NB4 (cell line): ENCODE results near the gene NLRP8.

Source experiments
- POLR2A ChIP-seq: IDR thresholded peaks from 2 replicates; pipeline ENCODE4 v1.6.1; 2011; ENCODE audit warnings: mild to moderate bottlenecking; ENCODE audit not compliant: insufficient read length; ENCODE audit errors: extremely low read depth
- TF ChIP-seq, protein P1 (sequence below): IDR thresholded peaks from one replicate; pipeline ENCODE4 v1.5.1; 2012; ENCODE audit warnings: low read depth, low read length
- TF ChIP-seq, protein P2 (sequence below): IDR thresholded peaks from 2 replicates; pipeline ENCODE4 v1.6.1; 2011; ENCODE audit warnings: low read depth, low read length

DNA sequence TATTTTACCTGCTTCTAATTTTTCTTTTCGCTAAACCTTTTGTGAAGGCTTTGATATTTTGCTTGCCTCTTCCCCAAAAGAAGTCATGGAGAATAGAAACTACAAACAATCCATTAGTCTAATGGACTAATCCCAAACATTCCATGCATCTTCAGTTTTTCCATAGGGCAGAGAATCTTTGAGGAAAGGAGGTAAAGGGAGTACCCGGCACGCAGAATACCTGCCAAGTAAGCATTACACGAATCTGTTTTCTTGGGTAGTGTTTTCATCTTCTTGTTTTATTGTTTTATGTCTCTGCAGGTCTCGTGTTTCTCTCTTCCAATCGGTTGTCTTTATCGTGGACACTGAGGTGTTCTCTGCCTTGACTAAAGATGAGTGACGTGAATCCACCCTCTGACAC, at the start of gene NLRP8:
- TF ChIP-seq, protein P1, sequence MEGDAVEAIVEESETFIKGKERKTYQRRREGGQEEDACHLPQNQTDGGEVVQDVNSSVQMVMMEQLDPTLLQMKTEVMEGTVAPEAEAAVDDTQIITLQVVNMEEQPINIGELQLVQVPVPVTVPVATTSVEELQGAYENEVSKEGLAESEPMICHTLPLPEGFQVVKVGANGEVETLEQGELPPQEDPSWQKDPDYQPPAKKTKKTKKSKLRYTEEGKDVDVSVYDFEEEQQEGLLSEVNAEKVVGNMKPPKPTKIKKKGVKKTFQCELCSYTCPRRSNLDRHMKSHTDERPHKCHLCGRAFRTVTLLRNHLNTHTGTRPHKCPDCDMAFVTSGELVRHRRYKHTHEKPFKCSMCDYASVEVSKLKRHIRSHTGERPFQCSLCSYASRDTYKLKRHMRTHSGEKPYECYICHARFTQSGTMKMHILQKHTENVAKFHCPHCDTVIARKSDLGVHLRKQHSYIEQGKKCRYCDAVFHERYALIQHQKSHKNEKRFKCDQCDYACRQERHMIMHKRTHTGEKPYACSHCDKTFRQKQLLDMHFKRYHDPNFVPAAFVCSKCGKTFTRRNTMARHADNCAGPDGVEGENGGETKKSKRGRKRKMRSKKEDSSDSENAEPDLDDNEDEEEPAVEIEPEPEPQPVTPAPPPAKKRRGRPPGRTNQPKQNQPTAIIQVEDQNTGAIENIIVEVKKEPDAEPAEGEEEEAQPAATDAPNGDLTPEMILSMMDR = no peak
- TF ChIP-seq POLR2A = no peak
- TF ChIP-seq, protein P2, sequence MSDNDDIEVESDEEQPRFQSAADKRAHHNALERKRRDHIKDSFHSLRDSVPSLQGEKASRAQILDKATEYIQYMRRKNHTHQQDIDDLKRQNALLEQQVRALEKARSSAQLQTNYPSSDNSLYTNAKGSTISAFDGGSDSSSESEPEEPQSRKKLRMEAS = no peak
